Measurements from ENCODE around the gene GPR63.

Gene GPR63

GRCh38 chr6:96816301-96816817 is 20.9 kb downstream of the GPR63 start:
- DNase-seq, result no peak

GRCh38 chr6:96814625-96815024 is 22.7 kb downstream of the GPR63 start:
- DNase-seq, result no peak

DNA sequence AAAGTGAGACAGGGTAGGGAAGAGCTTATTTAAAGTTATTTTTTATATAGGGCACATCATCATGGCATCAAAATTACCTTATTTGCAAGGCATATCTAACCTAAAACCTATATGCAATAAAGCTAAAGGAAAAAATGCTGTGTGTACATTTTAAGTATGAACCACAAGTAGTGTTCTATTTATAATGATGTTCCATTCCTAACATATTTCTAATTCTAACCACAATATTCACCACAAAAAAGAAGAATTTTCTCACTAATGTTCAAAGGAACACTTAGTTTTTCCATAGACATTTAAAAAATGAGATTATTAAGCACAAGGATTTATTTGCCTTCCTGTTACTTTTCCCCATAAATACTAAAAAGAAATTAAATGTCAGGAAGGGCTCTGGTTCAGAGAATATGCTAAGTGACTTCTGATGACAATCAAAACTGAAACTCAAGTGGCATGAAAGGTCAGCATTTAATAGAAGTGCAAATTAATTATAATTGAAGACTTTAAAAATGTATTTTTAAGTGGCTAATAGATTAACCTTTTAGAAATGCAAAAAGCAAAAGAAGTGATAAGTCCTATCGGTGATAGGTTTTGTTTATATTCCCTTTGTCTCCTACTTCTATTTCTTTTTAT is 25.1 kb downstream of the GPR63 start:
- DNase-seq, result no peak

- no peak for DNase-seq
Observed at GRCh38 chr6:96811670-96812069, 25.6 kb downstream of the GPR63 start.

GRCh38 chr6:96811136-96811535 is 26.1 kb downstream of the GPR63 start:
- no peak for DNase-seq

- DNase-seq, result no peak
Observed at GRCh38 chr6:96809119-96809518, 28.2 kb downstream of the GPR63 start.

GRCh38 chr6:96803106-96803481 is 34.2 kb downstream of the GPR63 start:
- DNase-seq, result no peak

- no peak for DNase-seq
Observed at GRCh38 chr6:96795481-96795880, 41.8 kb downstream of the GPR63 start.

DNA sequence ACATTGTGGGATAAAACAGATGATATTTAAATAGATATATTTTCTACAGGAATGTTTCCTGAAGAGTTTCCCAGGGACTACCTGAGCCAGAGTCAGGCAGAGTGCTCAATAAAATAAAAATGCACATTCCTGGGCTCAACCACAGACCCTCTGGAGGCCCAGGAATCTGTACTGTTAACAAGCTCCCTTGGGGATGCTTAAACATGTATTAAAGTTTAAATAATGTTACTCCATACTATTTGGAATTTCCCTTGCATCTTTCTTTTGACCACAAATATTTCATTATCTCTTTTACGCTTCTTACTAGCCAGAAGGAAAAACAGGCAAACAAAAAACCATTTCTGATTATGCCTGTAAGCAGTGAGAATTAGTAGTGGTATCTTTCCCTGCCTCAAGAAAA is 42.3 kb downstream of the GPR63 start:
- no peak for DNase-seq

- no peak for DNase-seq
Observed at GRCh38 chr6:96792561-96793190, 44.6 kb downstream of the GPR63 start.

- DNase-seq, result no peak
Observed at GRCh38 chr6:96789871-96790270, 47.4 kb downstream of the GPR63 start.

- no peak for DNase-seq
Observed at GRCh38 chr6:96787846-96788580, 49.3 kb downstream of the GPR63 start.

DNA sequence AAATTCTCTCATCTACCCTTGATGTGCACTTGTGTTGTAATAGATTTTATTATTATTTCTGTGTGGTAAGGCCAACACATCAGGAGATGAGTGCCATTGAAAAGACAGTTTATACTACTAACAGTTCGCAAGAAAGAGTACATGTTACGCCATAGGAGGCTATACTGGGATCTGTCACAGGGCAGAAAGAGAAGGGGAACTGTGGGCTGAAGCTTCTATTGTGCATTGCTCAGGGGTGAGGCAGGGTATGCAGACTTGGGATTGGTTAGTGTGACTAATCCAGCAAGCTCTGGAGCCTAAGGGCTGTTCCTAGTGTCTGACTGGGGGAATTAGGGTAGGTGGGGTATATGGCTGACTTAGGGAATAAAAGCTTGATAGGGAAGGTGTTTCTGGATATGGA is 50.9 kb downstream of the GPR63 start:
- DNase-seq, result no peak

- DNase-seq, result no peak
Observed at GRCh38 chr6:96784650-96785049, 52.6 kb downstream of the GPR63 start.

DNA sequence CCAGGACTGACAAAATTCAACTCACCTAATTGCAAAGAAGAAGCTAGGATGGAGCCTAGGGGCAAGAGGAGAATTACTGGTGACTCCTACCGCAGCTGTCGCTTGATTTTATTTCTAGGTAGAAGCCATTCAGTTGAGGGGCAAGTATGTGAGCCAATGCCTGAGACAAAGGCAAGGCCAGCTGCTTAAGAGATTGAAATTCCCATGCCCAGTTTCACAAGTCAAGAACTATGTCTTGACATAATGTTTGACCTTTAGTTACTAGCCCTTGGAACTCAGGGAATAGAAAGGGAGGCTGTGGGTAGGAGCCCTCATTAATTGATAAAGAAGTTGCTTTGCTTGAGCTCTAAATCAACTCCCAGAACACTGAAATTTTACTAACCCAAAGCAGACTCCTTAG is 54.0 kb downstream of the GPR63 start:
- DNase-seq, result no peak

DNA sequence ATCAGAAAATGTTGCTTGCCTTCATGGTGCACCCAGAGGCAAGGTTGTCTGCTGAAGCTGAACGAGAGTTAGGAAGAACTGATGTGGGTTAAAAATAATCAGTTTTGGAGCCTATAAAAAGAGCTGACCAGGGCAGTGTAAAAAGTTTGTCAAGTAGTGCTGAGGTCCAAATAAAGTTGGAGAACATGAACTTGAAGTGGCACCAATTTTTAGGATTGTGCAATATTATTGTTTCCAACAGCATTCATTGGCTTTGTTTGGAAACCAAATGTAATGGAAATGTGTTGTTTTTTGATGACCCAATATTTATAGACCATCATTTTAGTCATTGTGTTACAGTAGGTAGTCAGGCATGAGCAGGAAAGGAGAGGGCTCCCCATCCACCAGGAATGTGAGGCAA is 55.7 kb downstream of the GPR63 start:
- DNase-seq, result no peak

DNA sequence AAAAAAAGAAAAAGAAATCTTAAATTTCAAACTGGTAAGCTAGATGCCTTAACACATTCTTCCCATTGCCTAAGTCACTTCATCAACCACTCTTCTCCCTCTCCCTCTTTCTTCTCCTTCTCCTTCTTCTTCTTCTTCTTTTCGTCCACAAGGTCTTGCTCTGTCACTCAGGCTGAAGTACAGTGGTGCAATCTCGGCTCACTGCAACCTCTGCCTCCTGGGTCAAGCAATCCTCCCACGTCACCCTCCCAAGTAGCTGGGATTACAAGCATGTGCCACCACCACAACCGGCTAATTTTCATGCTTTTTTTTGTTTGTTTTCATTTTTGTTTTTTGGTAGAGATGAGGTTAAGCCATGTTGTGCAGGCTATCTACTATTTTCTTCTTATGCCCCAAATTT is 60.2 kb downstream of the GPR63 start:
- DNase-seq, result no peak

GRCh38 chr6:96775727-96776400 is 61.4 kb downstream of the GPR63 start:
- DNase-seq, result no peak

DNA sequence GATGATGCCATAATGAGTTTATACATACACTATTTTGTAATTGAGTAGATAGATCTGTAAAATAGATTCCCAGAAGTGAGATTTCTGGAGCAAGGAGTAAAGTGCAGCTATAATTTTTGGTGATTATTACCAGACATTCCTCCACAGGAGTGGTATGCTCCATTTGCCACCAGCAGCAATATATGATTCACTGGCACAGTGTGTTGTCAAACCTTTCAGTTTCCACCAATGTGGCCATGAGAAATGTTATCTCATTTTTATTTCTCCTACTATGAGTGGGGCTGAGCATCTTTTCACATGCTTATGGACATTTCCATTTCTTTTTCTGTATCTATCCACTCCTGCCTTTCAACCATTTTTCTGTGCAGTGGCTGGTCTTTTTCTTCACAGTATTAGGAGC is 70.5 kb downstream of the GPR63 start:
- no peak for DNase-seq

DNA sequence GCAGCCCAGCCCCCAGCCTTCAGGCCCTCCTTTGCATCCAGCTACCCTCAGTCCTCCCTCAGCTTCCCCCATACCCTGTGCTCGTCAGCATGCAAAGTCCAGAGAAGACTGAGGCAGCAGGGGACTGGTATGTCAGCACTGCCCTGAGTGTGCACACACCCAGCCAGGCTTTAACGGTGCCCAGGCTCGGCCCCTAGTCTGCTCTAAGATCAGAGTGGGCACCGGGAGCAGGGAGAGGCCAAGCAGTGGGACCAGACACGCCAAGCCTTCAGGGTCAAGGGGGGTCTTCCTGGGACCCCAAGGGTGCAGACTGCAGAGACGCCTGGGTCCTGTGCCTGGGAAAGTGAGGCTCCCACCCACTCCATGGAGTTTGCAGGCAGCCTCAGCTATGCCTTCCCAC is 74.7 kb downstream of the GPR63 start:
- no peak for DNase-seq

DNA sequence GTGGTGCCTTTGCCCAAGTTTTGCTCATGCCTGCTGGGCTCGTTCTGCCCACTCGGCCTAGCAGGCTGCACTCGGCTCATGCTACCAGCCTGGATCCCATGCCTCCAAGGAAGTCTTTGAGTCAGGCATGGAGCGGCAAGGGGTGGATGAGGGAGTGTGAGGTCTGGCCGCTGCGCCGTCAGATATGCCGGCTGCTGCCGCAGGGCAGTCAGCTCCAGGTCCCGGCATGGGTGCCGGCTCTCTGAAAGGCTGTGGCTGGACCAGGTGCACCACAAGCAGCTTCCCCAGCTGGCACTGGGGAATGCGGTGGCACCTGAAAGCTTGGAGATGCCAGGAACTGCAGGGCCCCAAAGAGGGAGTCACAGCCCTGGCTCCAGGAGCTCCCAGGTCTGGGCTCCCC is 75.5 kb downstream of the GPR63 start:
- no peak for DNase-seq

DNA sequence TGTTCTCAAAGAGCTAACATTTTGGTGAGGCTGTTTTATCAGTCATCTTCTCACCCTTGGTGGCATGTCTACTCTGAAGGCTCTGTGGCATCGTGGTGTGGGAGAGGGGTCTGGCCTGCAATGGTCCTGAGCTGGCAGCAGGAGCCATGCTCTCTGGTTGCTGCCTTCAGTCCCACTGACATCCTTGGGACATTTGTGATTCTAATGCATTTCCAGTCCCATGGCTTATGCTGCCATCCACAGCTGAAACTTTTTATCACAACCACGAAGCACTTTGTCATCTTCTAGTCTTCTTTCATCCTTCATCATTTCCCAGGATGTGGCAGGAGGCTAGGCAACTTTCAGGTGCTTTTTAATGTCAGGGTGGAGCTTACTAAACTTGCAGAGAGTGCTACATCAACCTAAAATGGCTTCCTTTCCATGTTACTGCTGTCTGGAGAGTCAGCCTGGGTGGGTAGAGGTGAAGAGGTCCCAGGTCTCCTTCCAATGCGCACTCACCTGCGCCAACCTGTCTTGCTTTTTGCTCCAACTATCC is 77.1 kb downstream of the GPR63 start:
- DNase-seq, result no peak

DNA sequence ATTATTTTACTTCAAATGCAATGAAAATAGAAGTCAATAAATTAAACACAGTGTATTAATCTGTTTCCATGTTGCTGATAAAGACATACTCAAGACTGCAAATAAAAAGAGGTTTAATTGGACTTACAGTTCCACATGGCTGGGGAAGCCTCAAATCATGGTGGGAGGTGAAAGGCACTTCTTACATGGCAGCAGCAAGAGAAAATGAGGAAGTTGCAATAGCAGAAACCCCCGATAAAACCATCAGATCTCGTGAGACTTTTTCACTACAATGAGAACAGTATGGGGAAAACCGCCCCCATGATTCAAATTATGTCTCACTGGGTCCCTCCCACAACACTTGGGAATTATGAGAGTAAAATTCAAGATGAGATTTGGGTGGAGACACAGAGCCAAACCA is 82.2 kb downstream of the GPR63 start:
- no peak for DNase-seq

Measured in CD4-positive, alpha-beta T cell treated with Interferon alpha-2 for 1 hour (primary cell).